HEK293 (cell line): ENCODE results near the gene MEGF6.
A peak's percentile ranks its signal among the peaks of the same experiment; 100 is the strongest.

Source experiments
- CTCF ChIA-PET: fragments of 350-600 bp; formaldehyde crosslinking; extraction: SDS; loops from one replicate; lab custom pipeline; 2021; ENCODE audit warnings: antibody characterized with exemption; lab: Yijun Ruan, JAX
- POLR2A ChIA-PET: fragments of 300-600 bp; formaldehyde crosslinking; extraction: SDS; loops from one replicate; lab custom pipeline; 2020; ENCODE audit warnings: antibody characterized with exemption, inconsistent platforms; lab: Yijun Ruan, JAX
- H3K27ac ChIP-seq: fragments of 200-500 bp; sonication (Bioruptor generic); 2 replicates; pipeline ENCODE4 v1.5.1; 2014; ENCODE audit warnings: low read depth, low read length, control low read depth, inconsistent platforms; ENCODE audit errors: extremely low read depth
- H3K36me3 ChIP-seq, 2 experiments: fragments of 200-500 bp in 1 of 2; sonication (Bioruptor generic) in 1 of 2; 1 replicate in 1 of 2; 2 replicates in 1 of 2; pipeline ENCODE4 v1.5.1; 2014 to 2017; ENCODE audit warnings: inconsistent platforms in 2 of 2, low read length in 2 of 2; ENCODE audit not compliant: control insufficient read depth in 2 of 2, insufficient read depth in 1 of 2
- H3K4me1 ChIP-seq: fragments of 200-500 bp; sonication (Bioruptor generic); 2 replicates; pipeline ENCODE4 v1.5.1; 2014; ENCODE audit warnings: mild to moderate bottlenecking, low read length, inconsistent platforms; ENCODE audit not compliant: control insufficient read depth, insufficient read depth
- H3K4me3 ChIP-seq: 2 replicates; pipeline ENCODE4 v1.5.1; 2011; ENCODE audit warnings: low read depth, mild to moderate bottlenecking, control low read depth, low read length, moderate library complexity
- H3K9me3 ChIP-seq: fragments of 200-500 bp; sonication (Bioruptor generic); 2 replicates; pipeline ENCODE4 v1.5.1; 2014; ENCODE audit warnings: low read depth, low read length, inconsistent platforms; ENCODE audit not compliant: control insufficient read depth, insufficient read depth
- BCL11B ChIP-seq: fragments of 450-650 bp; formaldehyde crosslinking; IDR thresholded peaks from 2 replicates; pipeline ENCODE4 v1.5.1; 2016; ENCODE audit warnings: low read depth, missing biosample characterization, missing genetic modification characterization
- CTCF ChIP-seq: fragments of 450-650 bp; formaldehyde crosslinking; IDR thresholded peaks from 2 replicates; pipeline ENCODE4 v1.5.1; 2016; ENCODE audit warnings: missing biosample characterization, missing genetic modification characterization
- GLI2 ChIP-seq: fragments of 450-650 bp; formaldehyde crosslinking; IDR thresholded peaks from 2 replicates; pipeline ENCODE4; 2017; ENCODE audit warnings: missing biosample characterization, missing genetic modification characterization, low read depth, borderline replicate concordance
- GLIS1 ChIP-seq: fragments of 450-650 bp; formaldehyde crosslinking; IDR thresholded peaks from 2 replicates; pipeline ENCODE4 v1.5.1; 2016; ENCODE audit warnings: missing biosample characterization, missing genetic modification characterization
- GLIS2 ChIP-seq: fragments of 450-650 bp; formaldehyde crosslinking; IDR thresholded peaks from 2 replicates; pipeline ENCODE4 v1.5.1; 2016; ENCODE audit warnings: missing biosample characterization, missing genetic modification characterization
- REPIN1 ChIP-seq: fragments of 450-650 bp; formaldehyde crosslinking; IDR thresholded peaks from 2 replicates; pipeline ENCODE4 v1.5.1; 2017; ENCODE audit warnings: missing biosample characterization, missing genetic modification characterization, low read depth
- SCRT1 ChIP-seq: fragments of 450-650 bp; formaldehyde crosslinking; IDR thresholded peaks from 2 replicates; pipeline ENCODE4 v1.5.1; 2016; ENCODE audit warnings: missing biosample characterization, missing genetic modification characterization, borderline replicate concordance
- ZFP69B ChIP-seq: fragments of 450-650 bp; formaldehyde crosslinking; IDR thresholded peaks from 2 replicates; pipeline ENCODE4 v1.5.1; 2016; ENCODE audit warnings: missing biosample characterization, missing genetic modification characterization
- ZIC2 ChIP-seq: fragments of 450-650 bp; formaldehyde crosslinking; IDR thresholded peaks from 2 replicates; pipeline ENCODE4 v1.5.1; 2016; ENCODE audit warnings: missing biosample characterization, missing genetic modification characterization
- ZNF138 ChIP-seq: fragments of 450-650 bp; formaldehyde crosslinking; IDR thresholded peaks from 2 replicates; pipeline ENCODE4 v1.5.1; 2016; ENCODE audit warnings: missing biosample characterization, missing genetic modification characterization, borderline replicate concordance
- ZNF280D ChIP-seq: fragments of 450-650 bp; formaldehyde crosslinking; IDR thresholded peaks from 2 replicates; pipeline ENCODE4 v1.5.1; 2016; ENCODE audit warnings: missing biosample characterization, missing genetic modification characterization
- ZNF324 ChIP-seq: fragments of 450-650 bp; formaldehyde crosslinking; IDR thresholded peaks from 2 replicates; pipeline ENCODE4 v1.5.1; 2016; ENCODE audit warnings: missing biosample characterization, missing genetic modification characterization
- ZNF341 ChIP-seq: fragments of 450-650 bp; formaldehyde crosslinking; IDR thresholded peaks from 2 replicates; pipeline ENCODE4; 2016; ENCODE audit warnings: low read depth, missing biosample characterization, missing genetic modification characterization
- ZNF416 ChIP-seq: fragments of 450-650 bp; formaldehyde crosslinking; IDR thresholded peaks from 2 replicates; pipeline ENCODE4 v1.5.1; 2016; ENCODE audit warnings: missing biosample characterization, missing genetic modification characterization
- ZNF521 ChIP-seq: fragments of 450-650 bp; formaldehyde crosslinking; IDR thresholded peaks from 2 replicates; pipeline ENCODE4 v1.5.1; 2017; ENCODE audit warnings: missing biosample characterization, mild to moderate bottlenecking, missing genetic modification characterization
- ZNF600 ChIP-seq: fragments of 450-650 bp; formaldehyde crosslinking; IDR thresholded peaks from 2 replicates; pipeline ENCODE4 v1.5.1; 2016; ENCODE audit warnings: missing biosample characterization, missing genetic modification characterization
- ZNF623 ChIP-seq: fragments of 450-650 bp; formaldehyde crosslinking; IDR thresholded peaks from 2 replicates; pipeline ENCODE4 v1.5.1; 2016; ENCODE audit warnings: missing biosample characterization, missing genetic modification characterization
- ZNF837 ChIP-seq: fragments of 450-650 bp; formaldehyde crosslinking; IDR thresholded peaks from 2 replicates; pipeline ENCODE4 v1.5.1; 2016; ENCODE audit warnings: missing biosample characterization, missing genetic modification characterization

MEGF6 gene

DNA sequence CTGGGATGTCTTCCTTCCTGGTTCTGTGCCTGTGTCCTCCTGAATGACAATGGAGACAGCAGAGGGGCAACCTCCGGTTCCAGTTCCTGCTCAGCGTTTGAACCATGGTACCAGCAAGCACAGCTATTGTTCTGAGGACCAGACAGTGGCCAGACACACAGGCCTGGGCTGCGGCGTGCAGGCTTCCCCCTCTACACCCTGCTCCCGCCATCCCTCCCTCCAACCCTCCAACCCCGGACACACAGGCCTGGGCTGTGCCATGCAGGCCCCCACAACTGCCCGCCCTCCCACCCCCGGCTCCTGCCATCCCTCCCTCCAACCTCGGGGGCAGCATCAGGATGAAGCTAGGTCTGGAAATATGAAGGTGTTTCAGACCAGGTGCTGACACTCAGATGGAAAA lies 5.6 kb upstream of the MEGF6 start:
- Histone ChIP-seq H3K9me3 (no peaks in the 10 kb centered on the region), H3K4me3 (no peak overlapping the region), H3K36me3 (no peaks in the 10 kb centered on the region), H3K4me1 (no peaks in the 10 kb centered on the region; the same call in 1 of the 2 replicates), H3K27ac (no peak overlapping the region)
- ChIA-PET CTCF (interaction anchor here (0.5 to 7.8 kb wide), 7 partner anchors 26 to 167 kb away, joined by 3 to 41 read pairs (median 4); no protein-coding TSS in a partner anchor), POLR2A (no interaction called here)
- TF ChIP-seq ZNF280D (tag by site-specific recombination), result no peak
- no peak for TF ChIP-seq GLI2 (tag by site-specific recombination)
- TF ChIP-seq GLIS2, result no peak
- no peak for TF ChIP-seq ZNF324 (tag by site-specific recombination)
- no peak for TF ChIP-seq BCL11B (tag by site-specific recombination)
- TF ChIP-seq REPIN1 (tag by site-specific recombination), result no peak
- no peak for TF ChIP-seq ZNF138 (tag by site-specific recombination)
- TF ChIP-seq ZNF341 (tag by site-specific recombination), result no peak
- TF ChIP-seq ZNF600 (tag by site-specific recombination), result no peak
- no peak for TF ChIP-seq SCRT1 (tag by site-specific recombination)
- TF ChIP-seq ZNF623 (tag by site-specific recombination), result no peak
- TF ChIP-seq ZNF837 (tag by site-specific recombination), result no peak

GRCh38 chr1:3614755-3615742 lies 3.7 kb upstream of the MEGF6 start:
- POLR2A ChIA-PET, result no interaction called here
- TF ChIP-seq ZIC2 (tag by site-specific recombination) (peak; percentile 45; the same call in 1 of the 2 replicates), ZNF341 (tag by site-specific recombination) (peak; percentile 26; the same call in 1 of the 2 replicates), ZFP69B (tag by site-specific recombination) (peak; percentile 18; the same call in 1 of the 2 replicates), ZNF521 (tag by site-specific recombination) (no peak), CTCF (tag by site-specific recombination) (peak; percentile 34; the same call in 1 of the 2 replicates), ZNF416 (tag by site-specific recombination) (no peak), GLIS1 (tag by site-specific recombination) (peak; percentile 96)
- TF ChIP-seq, all 188 proteins: peak for 5
- Histone ChIP-seq H3K36me3 (no peaks in the 10 kb centered on the region), H3K27ac (no peak overlapping the region), H3K9me3 (no peaks in the 10 kb centered on the region), H3K4me3 (no peak overlapping the region), H3K4me1 (no peaks in the 10 kb centered on the region; the same call in 1 of the 2 replicates)
- CTCF ChIA-PET, result interaction anchor here (0.6 to 7.8 kb wide), 22 partner anchors 9 to 183 kb away, joined by 3 to 41 read pairs (median 3); no protein-coding TSS in a partner anchor
